Stimulated activated CD4-positive, alpha-beta T cell treated with anti-CD3 and anti-CD28 coated beads, Interleukin-4, amount 100 ng/mL, for 1 hour (primary cell): ENCODE measurements around the gene AHCYL1.

Source experiments
- DNase-seq: peaks from one replicate; pipeline ENCODE4 v3.0.0-alpha.2; 2020

The AHCYL1 gene

DNA sequence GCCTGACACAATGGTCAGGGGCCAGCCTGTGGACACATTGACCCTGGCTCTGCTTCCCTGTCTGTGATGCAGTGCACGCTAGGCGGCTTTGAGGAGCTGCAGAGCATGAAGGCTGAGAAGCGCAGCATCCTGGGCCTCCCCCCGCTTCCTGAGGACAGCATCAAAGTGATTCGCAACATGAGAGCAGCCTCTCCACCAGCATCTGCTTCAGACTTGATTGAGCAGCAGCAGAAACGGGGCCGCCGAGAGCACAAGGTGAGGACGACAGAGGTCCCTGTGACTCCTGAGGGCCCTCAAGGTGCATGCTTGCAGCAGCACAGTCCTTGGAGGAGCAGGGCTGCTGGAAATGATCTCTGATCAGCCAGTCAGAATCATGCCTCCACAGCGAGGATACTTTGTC is 58.5 kb downstream of the AHCYL1 start:
- DNase-seq = no peak

GRCh38 chr1:110047463-110047862 is 62.9 kb downstream of the AHCYL1 start:
- DNase-seq = no peak

- no peak for DNase-seq
Measured at GRCh38 chr1:110048240-110048639, 63.7 kb downstream of the AHCYL1 start.

GRCh38 chr1:110048923-110049601 is 64.5 kb downstream of the AHCYL1 start:
- DNase-seq = no peak

DNA sequence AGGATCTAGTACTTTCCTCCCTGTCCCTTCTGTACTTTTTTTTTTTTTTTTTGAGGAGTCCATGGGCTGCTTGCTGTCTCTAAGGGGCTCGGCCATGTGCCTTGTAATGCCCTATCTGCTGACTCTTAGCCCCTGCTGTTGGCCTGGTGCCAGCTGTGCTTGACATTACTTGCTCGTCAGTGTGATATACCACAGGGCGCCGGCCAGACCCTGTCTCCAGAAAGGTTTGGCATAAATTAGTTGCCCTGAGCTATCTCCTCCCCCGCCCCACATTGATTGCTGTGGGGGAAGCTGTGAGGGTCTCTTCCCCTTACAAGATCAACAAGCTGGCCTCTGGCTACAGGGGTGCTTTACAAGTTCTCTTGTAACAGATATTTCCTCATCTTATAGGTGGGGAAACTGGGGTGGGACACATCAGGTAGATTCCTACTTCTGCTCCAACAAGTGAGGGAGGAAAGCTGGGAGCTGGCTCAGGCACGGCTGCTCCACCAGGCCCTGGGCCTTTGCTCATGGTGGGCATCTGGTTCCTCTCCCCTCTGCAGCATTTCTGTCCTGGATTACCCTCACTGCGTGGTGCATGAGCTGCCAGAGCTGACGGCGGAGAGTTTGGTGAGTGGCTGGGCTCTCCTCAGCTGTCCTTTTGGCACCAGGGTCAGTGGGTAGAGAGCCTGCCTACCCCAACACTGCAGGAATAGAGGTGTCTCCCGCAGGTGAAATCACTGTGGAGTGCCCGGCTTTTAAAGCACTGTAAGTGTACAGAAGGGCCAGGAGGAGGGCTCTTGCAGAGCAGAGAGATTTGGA is 65.4 kb downstream of the AHCYL1 start:
- DNase-seq = no peak

GRCh38 chr1:110050602-110051261 is 66.2 kb downstream of the AHCYL1 start:
- no peak for DNase-seq

DNA sequence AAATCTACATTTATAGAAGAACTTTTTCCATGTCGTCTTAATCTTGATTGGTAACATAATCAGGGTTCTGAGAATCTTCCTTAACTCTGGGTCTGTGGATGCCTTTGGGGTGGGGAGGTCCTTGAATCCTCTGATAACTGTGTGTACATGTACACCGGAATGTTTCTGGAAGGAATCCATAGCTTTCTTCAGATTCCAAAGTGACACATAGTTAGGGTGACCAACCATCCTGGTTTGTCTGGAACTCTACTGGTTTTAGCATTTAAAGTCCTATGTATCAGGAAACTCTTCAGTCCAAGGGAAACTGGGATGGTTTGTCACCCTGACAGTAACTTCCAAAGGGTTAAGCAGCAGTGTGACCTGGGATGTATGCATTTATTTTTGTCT is 66.7 kb downstream of the AHCYL1 start:
- DNase-seq = no peak

GRCh38 chr1:110053552-110054428 is 69.2 kb downstream of the AHCYL1 start:
- peak; percentile 76 for DNase-seq

GRCh38 chr1:110055493-110056284 is 71.1 kb downstream of the AHCYL1 start:
- DNase-seq = no peak

- no peak for DNase-seq
Measured at GRCh38 chr1:110056285-110056683, 71.7 kb downstream of the AHCYL1 start.

GRCh38 chr1:110056776-110057175 is 72.2 kb downstream of the AHCYL1 start:
- no peak for DNase-seq

- no peak for DNase-seq
Measured at GRCh38 chr1:110057963-110058518, 73.5 kb downstream of the AHCYL1 start.

DNA sequence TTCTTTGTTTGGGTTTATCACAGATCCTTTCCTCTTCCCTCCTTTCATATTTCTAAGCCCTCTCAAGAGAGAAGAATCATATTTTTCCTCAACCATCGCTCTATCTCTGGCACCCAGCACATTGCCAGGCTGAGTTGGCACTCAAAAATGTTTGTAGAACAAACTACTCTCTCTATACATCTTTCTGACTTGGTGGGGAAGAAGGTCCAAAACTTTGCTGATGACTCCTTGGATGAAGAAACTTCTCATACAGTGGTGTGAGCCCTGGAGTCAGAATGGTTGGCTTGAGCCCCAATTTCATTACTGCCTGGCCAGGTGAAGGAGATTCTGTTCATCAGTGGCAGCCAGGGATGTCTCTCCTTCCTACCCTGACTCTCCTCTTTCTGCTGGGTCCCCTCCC is 74.0 kb downstream of the AHCYL1 start:
- DNase-seq = no peak

DNA sequence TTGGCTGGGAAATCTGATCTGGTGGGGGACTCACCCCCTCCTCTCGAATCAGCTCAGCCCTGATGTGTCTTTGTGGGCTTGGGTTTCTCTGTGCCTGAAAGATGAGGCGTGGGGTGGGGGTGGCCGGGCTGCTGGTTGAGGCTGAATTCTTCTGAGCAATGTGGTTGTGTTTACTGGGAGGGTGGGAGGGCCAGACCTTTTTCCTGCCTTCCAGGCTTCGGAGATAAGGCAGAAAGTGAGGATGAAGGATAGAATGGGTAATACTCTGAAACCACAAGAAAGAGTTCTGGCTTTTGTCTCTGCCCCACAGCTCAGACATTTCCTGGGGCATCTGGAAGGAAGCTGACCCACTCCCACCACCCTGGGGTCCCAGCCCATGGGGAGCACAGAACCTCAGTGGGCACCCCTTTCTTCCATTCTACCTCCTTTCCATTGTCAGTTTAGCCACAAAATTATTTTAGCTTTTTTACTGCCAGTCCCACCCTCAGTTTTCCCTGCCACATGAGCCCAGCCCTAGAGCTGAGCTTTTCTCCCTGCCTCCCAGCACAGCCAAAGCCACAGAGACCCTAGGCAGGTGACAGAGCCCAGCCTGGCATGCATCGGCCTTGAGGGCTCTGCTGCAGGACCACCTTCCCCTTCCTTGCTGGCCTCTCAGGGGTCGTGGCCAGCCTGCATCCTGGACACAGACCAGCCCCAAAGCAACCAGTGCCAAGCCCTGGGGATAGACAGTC is 74.7 kb downstream of the AHCYL1 start:
- DNase-seq = no peak

GRCh38 chr1:110060034-110060661 is 75.6 kb downstream of the AHCYL1 start:
- DNase-seq = peak; percentile 81

DNA sequence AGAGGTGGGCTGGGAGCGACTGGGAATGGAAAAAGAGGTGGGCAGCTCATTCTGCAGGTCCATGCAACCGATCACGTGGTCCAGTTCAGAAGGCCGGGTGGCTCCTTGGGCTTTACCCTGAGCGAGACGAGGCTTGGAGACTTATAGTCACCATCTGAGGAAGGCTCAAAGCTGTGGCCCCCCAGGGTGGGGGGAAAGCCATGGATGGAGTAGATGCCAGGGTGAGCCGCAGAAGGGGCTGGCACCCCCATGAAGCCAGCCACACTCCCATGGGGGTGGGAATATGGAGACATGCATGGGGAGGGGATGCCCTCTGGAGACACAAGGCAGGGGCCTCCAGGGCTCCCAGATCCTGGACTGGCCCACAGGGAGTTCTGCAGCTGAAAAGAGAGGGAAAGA is 76.1 kb downstream of the AHCYL1 start:
- DNase-seq = no peak

GRCh38 chr1:110061341-110061740 is 76.8 kb downstream of the AHCYL1 start:
- DNase-seq = no peak

DNA sequence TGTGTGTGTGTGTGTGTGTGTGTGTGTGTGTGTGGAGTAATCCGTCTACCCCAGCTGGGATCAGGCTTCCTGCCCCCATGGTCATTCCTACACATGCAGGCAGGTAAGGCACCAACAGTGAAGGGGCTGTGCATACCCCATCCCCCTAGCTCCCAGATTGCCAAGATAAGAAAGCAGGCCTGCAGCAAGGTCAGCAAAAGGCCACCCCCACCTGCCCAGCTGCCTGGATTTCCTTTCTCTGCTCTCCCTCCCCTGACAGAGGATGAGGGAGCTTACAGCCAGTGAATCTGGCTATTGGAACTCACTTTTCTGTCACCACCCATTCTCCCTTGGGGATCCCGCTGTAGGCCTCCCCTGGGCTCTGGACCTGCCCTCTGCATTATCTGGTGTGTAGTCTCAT is 78.0 kb downstream of the AHCYL1 start:
- DNase-seq = no peak

DNA sequence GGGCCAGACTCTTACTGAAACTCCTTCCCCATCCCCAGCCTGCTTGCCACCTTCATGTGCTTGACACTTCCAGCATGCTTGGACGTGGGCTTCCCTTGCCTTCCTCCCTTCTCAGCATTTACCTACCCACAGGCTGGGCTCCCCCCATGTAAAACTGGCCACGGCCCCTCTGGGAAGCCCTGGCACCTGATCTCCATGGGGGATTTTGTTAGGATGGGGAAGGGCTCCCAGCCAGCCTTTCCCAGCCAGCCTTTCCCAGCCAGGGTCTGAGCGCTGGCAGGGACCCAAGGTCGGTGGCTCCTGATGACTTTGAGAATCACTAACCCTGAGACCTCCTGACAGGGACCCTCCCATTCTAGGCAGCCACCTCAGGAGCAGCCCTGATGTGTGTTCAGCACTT is 79.2 kb downstream of the AHCYL1 start:
- no peak for DNase-seq

DNA sequence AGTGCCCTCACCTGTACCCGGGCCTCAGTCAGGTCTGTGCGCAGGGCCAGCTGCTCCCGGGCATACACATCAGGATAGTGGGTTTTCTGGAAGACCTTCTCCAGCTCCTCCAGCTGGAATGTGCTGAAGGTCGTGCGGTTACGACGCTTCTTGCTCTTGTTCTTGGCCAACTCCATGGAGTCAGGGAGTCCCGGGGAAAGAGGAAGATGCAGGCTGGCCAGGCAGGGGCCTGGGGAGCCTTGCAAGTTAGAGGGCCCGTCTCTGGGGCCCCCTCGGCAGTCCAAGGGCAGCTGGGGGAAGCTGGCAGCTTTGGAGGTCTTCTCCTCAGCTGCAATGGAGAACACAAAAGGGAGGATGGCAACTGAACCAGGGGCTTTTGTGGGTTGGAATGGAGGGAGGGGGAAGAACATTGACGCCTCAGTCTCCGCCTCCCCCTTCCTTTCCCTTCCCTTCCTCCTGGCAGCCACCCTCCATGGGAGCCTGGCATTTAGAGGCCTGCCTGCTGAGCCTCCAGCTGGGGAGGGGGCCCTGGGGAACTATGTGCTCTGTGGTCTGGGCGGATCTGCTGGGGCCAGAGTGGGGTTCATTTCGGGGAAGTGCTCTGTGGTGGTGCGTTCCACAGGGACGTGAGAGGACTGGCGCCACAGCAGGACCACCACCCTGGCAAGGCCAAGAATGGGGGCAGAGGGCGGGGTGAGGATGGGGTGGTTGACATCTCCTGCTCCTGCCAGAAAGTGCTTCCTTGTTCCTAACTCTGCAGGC is 80.2 kb downstream of the AHCYL1 start:
- no peak for DNase-seq
